GM12878 (cell line): Measurements from ENCODE around the gene TRIM67. TPM values are rescaled to one million over a fixed set of nuclear protein-coding genes. Genes with fewer than 3 reads are reported as not detected.

Experiments
- ATAC-seq: fragments of 200-7000 bp; cut with Tn5 transposase; 3 replicates; pipeline ENCODE4 v1.9.1; 2020; ENCODE audit warnings: mild to moderate bottlenecking, moderate library complexity
- BruUV-seq: library from RNA; stranded (reverse); fragments of 400-500 nt; replicated peaks from 2 replicates; lab custom pipeline; 2021; lab: Mats Ljungman, UMichigan
- CTCF ChIA-PET: fragments of 300-600 bp; sonication (Branson Sonifier 250); formaldehyde crosslinking; extraction: SDS; loops from one replicate; lab custom pipeline; 2021; ENCODE audit warnings: inconsistent platforms; lab: Yijun Ruan, JAX
- POLR2A ChIA-PET: fragments of 350-600 bp; formaldehyde crosslinking; extraction: SDS; loops from one replicate; lab custom pipeline; 2021; ENCODE audit warnings: inconsistent platforms; lab: Charles Lee
- RAD21 ChIA-PET: fragments of 300-600 bp; sonication (Branson Sonifier 250); formaldehyde crosslinking; loops from one replicate; lab custom pipeline; 2023; ENCODE audit warnings: antibody characterized with exemption; ENCODE audit not compliant: unreplicated experiment; lab: Charles Lee
- SMC1A ChIA-PET: fragments of 300-600 bp; sonication (Branson Sonifier 250); formaldehyde crosslinking; loops from one replicate; lab custom pipeline; 2023; ENCODE audit not compliant: unreplicated experiment, uncharacterized antibody; lab: Charles Lee
- DNase-seq: peaks from one replicate; pipeline ENCODE4 v3.0.0-alpha.2; 2011; ENCODE audit warnings: low read depth, low spot score
- FAIRE-seq: peaks from 3 replicates; lab custom pipeline; 2011; peaks lifted over from hg19 to GRCh38; lab: Jason Lieb, UNC
- H2AFZ ChIP-seq: 2 replicates; pipeline ENCODE4 v1.6.0; 2011; ENCODE audit warnings: low read depth, low read length, control low read depth; ENCODE audit not compliant: control insufficient read depth
- H3K27ac ChIP-seq: 2 replicates; pipeline ENCODE4 v1.5.1; 2011; ENCODE audit warnings: control low read depth; ENCODE audit not compliant: control insufficient read depth, insufficient read depth
- H3K27me3 ChIP-seq, 2 experiments: replicated peaks in 1 of 2; 2 replicates each; pipeline versions ENCODE4 v1.6.0 to v1.6.1; 2011; ENCODE audit warnings: low read length in 1 of 2; ENCODE audit not compliant: control insufficient read depth in 2 of 2, insufficient read depth in 2 of 2
- H3K36me3 ChIP-seq, 2 experiments: 2 replicates each; pipeline ENCODE4 v1.5.1; 2011; ENCODE audit warnings: low read length in 1 of 2; ENCODE audit not compliant: control insufficient read depth in 2 of 2, insufficient read depth in 2 of 2
- H3K4me1 ChIP-seq: 2 replicates; pipeline ENCODE4 v1.6.1; 2011; ENCODE audit warnings: mild to moderate bottlenecking, low read length, moderate library complexity, mixed read lengths; ENCODE audit not compliant: control insufficient read depth, insufficient read depth
- H3K4me2 ChIP-seq: 2 replicates; pipeline ENCODE4 v1.6.0; 2011; ENCODE audit warnings: control low read depth; ENCODE audit not compliant: control insufficient read depth, insufficient read depth
- H3K4me3 ChIP-seq: fragments of 200-600 bp; sonication (generic); 2 replicates; pipeline ENCODE4 v1.5.1; 2016
- H3K79me2 ChIP-seq: 2 replicates; pipeline ENCODE4 v1.6.0; 2011; ENCODE audit warnings: low read length; ENCODE audit not compliant: control insufficient read depth, insufficient read depth
- H3K9ac ChIP-seq: 2 replicates; pipeline ENCODE4 v1.8.0; 2011; ENCODE audit warnings: low read length, control low read depth, mixed read lengths; ENCODE audit not compliant: control insufficient read depth, insufficient read depth
- H3K9me3 ChIP-seq: replicated peaks from 3 replicates; pipeline ENCODE4 v1.5.1; 2011; ENCODE audit warnings: mild to moderate bottlenecking, low read length; ENCODE audit not compliant: control insufficient read depth, insufficient read depth
- H4K20me1 ChIP-seq: 2 replicates; pipeline ENCODE4 v1.6.0; 2011; ENCODE audit not compliant: control insufficient read depth, insufficient read depth
- BACH1 ChIP-seq: fragments of 450-650 bp; IDR thresholded peaks from 2 replicates; pipeline ENCODE4 v1.6.1; 2017; ENCODE audit warnings: mild to moderate bottlenecking, borderline replicate concordance
- IRF4 ChIP-seq: IDR thresholded peaks from 2 replicates; pipeline ENCODE4 v1.6.1; 2011; ENCODE audit warnings: low read depth, low read length
- TBL1XR1 ChIP-seq: IDR thresholded peaks from 2 replicates; pipeline ENCODE4 v1.6.1; 2012; ENCODE audit warnings: low read depth, low read length, improper control_type of control experiment
- ZNF207 ChIP-seq: fragments of 450-650 bp; IDR thresholded peaks from 2 replicates; pipeline ENCODE4 v1.6.1; 2014; ENCODE audit warnings: antibody characterized with exemption, mild to moderate bottlenecking, borderline replicate concordance
- ZNF384 ChIP-seq: IDR thresholded peaks from 2 replicates; pipeline ENCODE4 v1.6.1; 2012; ENCODE audit warnings: low read depth, mild to moderate bottlenecking, low read length, improper control_type of control experiment, borderline replicate concordance
- WGBS: methylation state at CpG from one replicate; pipeline ENCODE4 v1.1.6; 2016; ENCODE audit warnings: low lambda C conversion rate; ENCODE audit not compliant: insufficient replicate concordance, insufficient coverage; ENCODE audit errors: missing lambda C conversion rate; 5-methylcytosine and 5-hydroxymethylcytosine counted together
- in situ Hi-C: fragments of 300-500 bp; cut with MboI; formaldehyde crosslinking; loops from 9 replicates; pipeline ENCODE4 v1.14.3; 2018; ENCODE audit warnings: mixed read lengths
- intact Hi-C: fragments of 100-400 bp; cut with micrococcal nuclease; formaldehyde crosslinking; loops from one replicate; pipeline ENCODE4 v1.14.2; 2022; ENCODE audit not compliant: unreplicated experiment
- polyA plus RNA-seq, 11 experiments: library from polyadenylated mRNA; depleted of rRNA in 4 of 11; unstranded in 6 of 11; stranded (reverse) in 5 of 11; fragments of >200 nt; fragmentation: Nextera tagmentation in 4 of 11; fragmentation: Illumina TruSeq in 1 of 11; extraction: Ambion mirVana in 4 of 11; extraction: Trizol in 1 of 11; gene quantifications; 1 replicate in 1 of 11; 2 replicates in 10 of 11; pipeline versions ENCODE4 v1.2.1 to v1.2.3, GENCODE V29; 2011 to 2016; ENCODE audit warnings: inconsistent platforms in 2 of 11, missing spikeins in 2 of 11, low read depth in 1 of 11
- total RNA-seq, 4 experiments: library from RNA; depleted of rRNA in 3 of 4; stranded (reverse); fragments of >200 nt in 3 of 4; fragmentation: Illumina TruSeq in 1 of 4; extraction: Trizol in 1 of 4; gene quantifications; 2 replicates each; pipeline versions ENCODE4 v1.2.1 to v1.2.3, GENCODE V29; 2013 to 2021
- TF ChIP-seq, protein P1 (sequence below): IDR thresholded peaks from 2 replicates; pipeline ENCODE4 v1.6.1; 2011; ENCODE audit warnings: borderline replicate concordance, low read depth, mild to moderate bottlenecking, moderate library complexity, mixed read lengths, low read length; ENCODE audit not compliant: insufficient read depth; ENCODE audit errors: extremely low read length
- TF ChIP-seq, protein P2 (sequence below): fragments of 450-650 bp; IDR thresholded peaks from 2 replicates; pipeline ENCODE4 v1.6.1; 2017; ENCODE audit warnings: mild to moderate bottlenecking, low read depth, inconsistent platforms; ENCODE audit not compliant: poor library complexity, severe bottlenecking

The TRIM67 gene
- total and polyA plus RNA-seq, 10 of the 15 experiments (the other 5 are each of a cell fraction or from before 2014, with no cell fraction given) = under 0.01 to 0.01 TPM; not detected in 8

DNA sequence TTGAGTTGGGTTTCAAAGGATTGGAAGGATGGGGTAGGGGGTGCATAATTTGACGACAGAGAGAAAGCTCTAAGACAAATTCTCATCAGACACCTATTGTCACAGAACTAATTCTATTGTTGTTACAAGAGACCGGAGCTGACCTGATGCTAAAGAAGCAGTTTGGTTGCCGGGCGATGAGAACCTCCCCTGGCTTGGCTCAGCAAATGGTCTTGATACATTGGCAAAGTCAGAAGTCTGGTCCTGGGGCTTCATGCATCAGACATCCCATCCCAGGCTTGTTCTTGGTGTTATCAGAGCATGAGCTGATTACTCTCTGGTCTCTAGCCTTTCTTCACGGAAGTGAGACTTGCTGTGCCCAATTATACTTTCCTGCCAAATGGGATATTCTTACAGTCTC lies 15.4 kb downstream of the TRIM67 start:
- Histone ChIP-seq H3K27me3 (peaks cover 1 to 15% of the 10 kb centered on the region in 2 experiments), H3K79me2 (no peaks in the 10 kb centered on the region), H3K9ac (no peak overlapping the region), H3K27ac (no peak overlapping the region), H2AFZ (no peak overlapping the region), H3K4me1 (no peaks in the 10 kb centered on the region), H3K9me3 (no peaks in the 10 kb centered on the region), H3K36me3 (no peaks in the 10 kb centered on the region), H4K20me1 (no peaks in the 10 kb centered on the region), H3K4me2 (no peak overlapping the region), H3K4me3 (no peak overlapping the region)
- FAIRE-seq = no peak
- ChIA-PET SMC1A (no interaction called here), POLR2A (no interaction called here), CTCF (interaction anchor here (1.2 kb wide), 1 partner anchor 261 kb away, joined by 3 read pairs; no protein-coding TSS in a partner anchor), RAD21 (no interaction called here)
- no peak for ATAC-seq
- intact Hi-C loops = no loop called here
- no peak for DNase-seq
- 50% methylated on average over 5 of the region's 5 CpGs for WGBS
- TF ChIP-seq ZNF384 (no peak), BACH1 (no peak), TBL1XR1 (no peak), IRF4 (no peak), ZNF207 (no peak)
- TF ChIP-seq, protein P1, sequence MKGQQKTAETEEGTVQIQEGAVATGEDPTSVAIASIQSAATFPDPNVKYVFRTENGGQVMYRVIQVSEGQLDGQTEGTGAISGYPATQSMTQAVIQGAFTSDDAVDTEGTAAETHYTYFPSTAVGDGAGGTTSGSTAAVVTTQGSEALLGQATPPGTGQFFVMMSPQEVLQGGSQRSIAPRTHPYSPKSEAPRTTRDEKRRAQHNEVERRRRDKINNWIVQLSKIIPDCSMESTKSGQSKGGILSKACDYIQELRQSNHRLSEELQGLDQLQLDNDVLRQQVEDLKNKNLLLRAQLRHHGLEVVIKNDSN = no peak
- TF ChIP-seq, protein P2, sequence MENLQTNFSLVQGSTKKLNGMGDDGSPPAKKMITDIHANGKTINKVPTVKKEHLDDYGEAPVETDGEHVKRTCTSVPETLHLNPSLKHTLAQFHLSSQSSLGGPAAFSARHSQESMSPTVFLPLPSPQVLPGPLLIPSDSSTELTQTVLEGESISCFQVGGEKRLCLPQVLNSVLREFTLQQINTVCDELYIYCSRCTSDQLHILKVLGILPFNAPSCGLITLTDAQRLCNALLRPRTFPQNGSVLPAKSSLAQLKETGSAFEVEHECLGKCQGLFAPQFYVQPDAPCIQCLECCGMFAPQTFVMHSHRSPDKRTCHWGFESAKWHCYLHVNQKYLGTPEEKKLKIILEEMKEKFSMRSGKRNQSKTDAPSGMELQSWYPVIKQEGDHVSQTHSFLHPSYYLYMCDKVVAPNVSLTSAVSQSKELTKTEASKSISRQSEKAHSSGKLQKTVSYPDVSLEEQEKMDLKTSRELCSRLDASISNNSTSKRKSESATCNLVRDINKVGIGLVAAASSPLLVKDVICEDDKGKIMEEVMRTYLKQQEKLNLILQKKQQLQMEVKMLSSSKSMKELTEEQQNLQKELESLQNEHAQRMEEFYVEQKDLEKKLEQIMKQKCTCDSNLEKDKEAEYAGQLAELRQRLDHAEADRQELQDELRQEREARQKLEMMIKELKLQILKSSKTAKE = no peak
- BruUV-seq = no TSS peak
- in situ Hi-C loops = no loop called here
